HG02973 (cell line): Measurements from ENCODE around the gene STX19.
"Not testable (repeated sequence)": the region's sequence is repeated elsewhere in the genome, so short reads cannot be mapped to it uniquely, and the experiment has no call there.

ENCODE experiments used
- ATAC-seq: cut with Tn5 transposase; IDR thresholded peaks from one replicate; pipeline ENCODE4 v1.9.1; 2021; ENCODE audit warnings: moderate library complexity; ENCODE audit not compliant: unreplicated experiment

The STX19 gene

GRCh38 chr3:94028093-94028837, at the start of gene STX19:
Gene STX19, minus strand, starts transcription at chr3:94028597. Its CDS starts 13,328 bp downstream, at chr3:94015269.
- ATAC-seq = no peak

- no peak for ATAC-seq
Measured at GRCh38 chr3:94076055-94076454, 47.7 kb upstream of the STX19 start.

- ATAC-seq = peak; percentile 71
Measured at GRCh38 chr3:94071713-94072284, 43.4 kb upstream of the STX19 start.

- peak; percentile 77 for ATAC-seq
Measured at GRCh38 chr3:94070341-94070911, 42.0 kb upstream of the STX19 start.

GRCh38 chr3:94069194-94069813, 40.9 kb upstream of the STX19 start:
- ATAC-seq = no peak

GRCh38 chr3:94066506-94067500, 38.4 kb upstream of the STX19 start:
- ATAC-seq = no peak

GRCh38 chr3:94065819-94066480, 37.6 kb upstream of the STX19 start:
- no peak for ATAC-seq

- no peak for ATAC-seq
Measured at GRCh38 chr3:94065122-94065521, 36.7 kb upstream of the STX19 start.

GRCh38 chr3:94064243-94064860, 36.0 kb upstream of the STX19 start:
- ATAC-seq = no peak

GRCh38 chr3:94063496-94064119, 35.2 kb upstream of the STX19 start:
- no peak for ATAC-seq

- ATAC-seq = peak; percentile 92
Measured at GRCh38 chr3:94062513-94063404, 34.4 kb upstream of the STX19 start, which contains the start of the genes DHFR2 and NSUN3. Gene DHFR2, minus strand, starts transcription at chr3:94062916. Its CDS starts 1,405 bp downstream, at chr3:94061511. Gene NSUN3, plus strand, starts transcription at chr3:94063061. Its CDS starts 66 bp downstream, at chr3:94063127.

GRCh38 chr3:94061297-94061696, 32.9 kb upstream of the STX19 start:
- ATAC-seq = no peak

- no peak for ATAC-seq
Measured at GRCh38 chr3:94050546-94050945, 22.1 kb upstream of the STX19 start.

GRCh38 chr3:94049267-94049666, 20.9 kb upstream of the STX19 start:
- ATAC-seq = no peak

- ATAC-seq = no peak
Measured at GRCh38 chr3:94046533-94046932, 18.1 kb upstream of the STX19 start.

GRCh38 chr3:94044100-94044936, 15.9 kb upstream of the STX19 start:
- ATAC-seq = not testable (repeated sequence)

GRCh38 chr3:94043285-94043684, 14.9 kb upstream of the STX19 start:
- ATAC-seq = no peak
